Esophagus squamous epithelium (tissue), 5 donors: ENCODE measurements around the gene SLC25A42. TPM values are rescaled to one million over a fixed set of nuclear protein-coding genes. Genes with fewer than 3 reads are reported as not detected.

ENCODE experiments used
- DNase-seq: peaks from one replicate; lab custom pipeline; 2025; lab: John Stamatoyannopoulos, UW
- H3K27ac ChIP-seq, 4 donors: fragments of 200-600 bp; sonication (generic); one replicate each; pipeline ENCODE4 v1.5.1; 2016 to 2019; ENCODE audit warnings: mild to moderate bottlenecking in 1 of 4
- H3K27me3 ChIP-seq, 4 donors: fragments of 200-600 bp; sonication (generic); 1 replicate in 3 of 4; 2 replicates in 1 of 4; pipeline versions ENCODE4 v1.5.1 to v1.6.0; 2017 to 2021; ENCODE audit warnings: antibody characterized with exemption in 1 of 4
- H3K36me3 ChIP-seq, 3 donors: fragments of 200-600 bp; sonication (generic); one replicate each; pipeline ENCODE4 v1.5.1; 2016 to 2019
- H3K4me1 ChIP-seq, 3 donors: fragments of 200-600 bp; sonication (generic); one replicate each; pipeline ENCODE4 v1.5.1; 2017 to 2019
- H3K4me3 ChIP-seq, 4 donors: fragments of 200-600 bp; sonication (generic); 1 replicate in 3 of 4; 2 replicates in 1 of 4; pipeline ENCODE4 v1.5.1; 2016 to 2019; ENCODE audit warnings: mild to moderate bottlenecking in 2 of 4, moderate library complexity in 1 of 4
- H3K9me3 ChIP-seq, 3 donors: fragments of 200-600 bp; sonication (generic); one replicate each; pipeline ENCODE4 v1.5.1; 2016 to 2019
- CTCF ChIP-seq, 6 experiments: fragments of 450-650 bp in 4 of 6; fragments of 200-600 bp in 2 of 6; sonication (generic) in 2 of 6; IDR thresholded peaks; one replicate each; pipeline ENCODE4 v1.5.1; 2016 to 2019; ENCODE audit warnings: antibody characterized with exemption in 6 of 6, mild to moderate bottlenecking in 4 of 6, moderate library complexity in 4 of 6
- POLR2A ChIP-seq, 4 donors: fragments of 450-650 bp; IDR thresholded peaks; one replicate each; pipeline ENCODE4 v1.6.1; 2017; ENCODE audit warnings: antibody characterized with exemption in 4 of 4, mild to moderate bottlenecking in 4 of 4, moderate library complexity in 3 of 4
- WGBS, 2 donors: methylation state at CpG; one replicate each; pipeline ENCODE4 v1.1.5; 2018; 5-methylcytosine and 5-hydroxymethylcytosine counted together
- intact Hi-C: fragments of 100-400 bp; cut with DNase I; formaldehyde crosslinking; loops from one replicate; pipeline ENCODE4 v1.15.0; 2022
- total RNA-seq, 4 donors: library from RNA; depleted of rRNA; stranded (reverse); fragments of >200 nt; gene quantifications; one replicate each; pipeline ENCODE4 v1.1.0, GENCODE V29; 2016
- donor health status: DM: yes; HTN: yes; CAD: no.

SLC25A42 gene
- total RNA-seq, 4 donors from 2014 or later, result 1.7 to 3.8 (median 3.3) TPM

- Histone ChIP-seq H3K4me3 (no peak overlapping the region), H3K9me3 (no peaks in the 10 kb centered on the region), H3K27me3 (no peaks in the 10 kb centered on the region), H3K4me1 (peaks cover 0 to 6% (median 1%) of the 10 kb centered on the region in 3 donors), H3K27ac (no peak overlapping the region), H3K36me3 (peaks cover 24 to 71% (median 31%) of the 10 kb centered on the region in 3 donors)
- TF ChIP-seq CTCF (IDR thresholded peaks at IDR 0.05), result no peak
- no peak for TF ChIP-seq POLR2A (IDR thresholded peaks at IDR 0.05)
- intact Hi-C loops, result loop anchor here (5.0 kb wide), 1 partner anchor 75 kb away; no protein-coding TSS in a partner anchor
- WGBS, 2 donors, result 90% methylated on average over 5 of the region's 7 CpGs; no CpG with 5 or more reads in 1 of the 2 donors
- DNase-seq, result no peak
Measured at GRCh38 chr19:19057720-19058119, 6.1 kb upstream of the SLC25A42 start.

GRCh38 chr19:19059018-19059836 lies 4.6 kb upstream of the SLC25A42 start:
- Histone ChIP-seq H3K4me1 (peaks cover 2 to 17% (median 6%) of the 10 kb centered on the region in 3 donors), H3K9me3 (no peaks in the 10 kb centered on the region), H3K4me3 (no peak overlapping the region), H3K36me3 (peaks cover 21 to 56% (median 24%) of the 10 kb centered on the region in 3 donors), H3K27me3 (no peaks in the 10 kb centered on the region), H3K27ac (no peak overlapping the region)
- intact Hi-C loops, result loop anchor here (5.0 kb wide), 1 partner anchor 73 kb away; no protein-coding TSS in a partner anchor
- TF ChIP-seq POLR2A (IDR thresholded peaks at IDR 0.05) (no peak), CTCF (IDR thresholded peaks at IDR 0.05) (no peak)
- DNase-seq, result no peak
- 74 to 85% methylated on average over 9 to 13 of the region's 17 CpGs for WGBS, 2 donors

- Histone ChIP-seq H3K27ac (no peak overlapping the region), H3K36me3 (peaks cover 14 to 48% (median 16%) of the 10 kb centered on the region in 3 donors), H3K9me3 (no peaks in the 10 kb centered on the region), H3K4me3 (no peak overlapping the region), H3K4me1 (peaks cover 10 to 25% (median 13%) of the 10 kb centered on the region in 3 donors), H3K27me3 (no peaks in the 10 kb centered on the region)
- no peak for DNase-seq
- intact Hi-C loops, result loop anchor here (5.0 kb wide), 1 partner anchor 72 kb away; no protein-coding TSS in a partner anchor
- no peak for TF ChIP-seq POLR2A (IDR thresholded peaks at IDR 0.05)
- no peak for TF ChIP-seq CTCF (IDR thresholded peaks at IDR 0.05)
- WGBS, 2 donors, result 87 to 89% methylated on average over 6 to 11 of the region's 12 CpGs
Measured at GRCh38 chr19:19059837-19060611, 3.8 kb upstream of the SLC25A42 start.

GRCh38 chr19:19061506-19061905 lies 2.3 kb upstream of the SLC25A42 start:
- H3K27me3 ChIP-seq, result no peaks in the 10 kb centered on the region
- no peaks in the 10 kb centered on the region for H3K9me3 ChIP-seq
- TF ChIP-seq CTCF (IDR thresholded peaks at IDR 0.05), result no peak
- TF ChIP-seq POLR2A (IDR thresholded peaks at IDR 0.05), result no peak
- intact Hi-C loops, result no loop called here
- peak overlapping the region in 1 of 4 donors; percentile 44 for H3K27ac ChIP-seq
- no peak for DNase-seq
- 64 to 68% methylated on average over 6 to 7 of the region's 8 CpGs for WGBS, 2 donors
- H3K36me3 ChIP-seq, result peaks cover 10 to 34% (median 14%) of the 10 kb centered on the region in 3 donors
- peaks cover 16 to 38% (median 16%) of the 10 kb centered on the region in 3 donors for H3K4me1 ChIP-seq
- no peak overlapping the region for H3K4me3 ChIP-seq
